BLaER1 (cell line): ENCODE measurements around the gene CATSPERD.

Experiments used
- H3K27ac ChIP-seq: shearing (Covaris generic); formaldehyde crosslinking; 2 replicates; pipeline ENCODE4 v1.8.1; 2022
- H3K27me3 ChIP-seq: shearing (Covaris generic); formaldehyde crosslinking; 2 replicates; pipeline ENCODE4 v1.8.1; 2022
- H3K36me3 ChIP-seq: shearing (Covaris generic); formaldehyde crosslinking; 2 replicates; pipeline ENCODE4 v1.8.1; 2022
- H3K4me1 ChIP-seq: shearing (Covaris generic); formaldehyde crosslinking; 2 replicates; pipeline ENCODE4 v1.8.1; 2022
- H3K4me2 ChIP-seq: shearing (Covaris generic); formaldehyde crosslinking; 2 replicates; pipeline ENCODE4 v1.8.1; 2022
- H3K4me3 ChIP-seq: shearing (Covaris generic); formaldehyde crosslinking; 2 replicates; pipeline ENCODE4 v1.8.1; 2022
- H3K9ac ChIP-seq: shearing (Covaris generic); formaldehyde crosslinking; 2 replicates; pipeline ENCODE4 v1.8.1; 2022
- H3K9me3 ChIP-seq: shearing (Covaris generic); formaldehyde crosslinking; 2 replicates; pipeline ENCODE4 v1.8.1; 2022
- H4K20me1 ChIP-seq: shearing (Covaris generic); formaldehyde crosslinking; 2 replicates; pipeline ENCODE4 v1.8.1; 2022
- Cebpa-rat ChIP-seq: shearing (Covaris generic); IDR thresholded peaks from 2 replicates; pipeline ENCODE4 v1.8.1; 2022

Gene CATSPERD

GRCh38 chr19:5792224-5792623 is 71.8 kb downstream of the CATSPERD start:
- no peak overlapping the region for H3K4me2 ChIP-seq
- no peak overlapping the region for H3K9ac ChIP-seq
- no peaks in the 10 kb centered on the region for H3K9me3 ChIP-seq
- H3K27me3 ChIP-seq, result no peaks in the 10 kb centered on the region
- peaks cover 20% of the 10 kb centered on the region for H4K20me1 ChIP-seq
- H3K27ac ChIP-seq, result no peak overlapping the region
- H3K36me3 ChIP-seq, result peaks cover 31% of the 10 kb centered on the region
- H3K4me1 ChIP-seq, result peaks cover 8% of the 10 kb centered on the region
- no peak overlapping the region for H3K4me3 ChIP-seq
- no peak for TF ChIP-seq Cebpa-rat

GRCh38 chr19:5793188-5793587 is 72.8 kb downstream of the CATSPERD start:
- H3K27ac ChIP-seq, result no peak overlapping the region
- no peak overlapping the region for H3K9ac ChIP-seq
- peaks cover 13% of the 10 kb centered on the region for H3K4me1 ChIP-seq
- no peak overlapping the region for H3K4me3 ChIP-seq
- H3K27me3 ChIP-seq, result no peaks in the 10 kb centered on the region
- no peak for TF ChIP-seq Cebpa-rat
- no peaks in the 10 kb centered on the region for H3K9me3 ChIP-seq
- peaks cover 21% of the 10 kb centered on the region for H3K36me3 ChIP-seq
- peaks cover 11% of the 10 kb centered on the region for H4K20me1 ChIP-seq
- H3K4me2 ChIP-seq, result no peak overlapping the region

DNA sequence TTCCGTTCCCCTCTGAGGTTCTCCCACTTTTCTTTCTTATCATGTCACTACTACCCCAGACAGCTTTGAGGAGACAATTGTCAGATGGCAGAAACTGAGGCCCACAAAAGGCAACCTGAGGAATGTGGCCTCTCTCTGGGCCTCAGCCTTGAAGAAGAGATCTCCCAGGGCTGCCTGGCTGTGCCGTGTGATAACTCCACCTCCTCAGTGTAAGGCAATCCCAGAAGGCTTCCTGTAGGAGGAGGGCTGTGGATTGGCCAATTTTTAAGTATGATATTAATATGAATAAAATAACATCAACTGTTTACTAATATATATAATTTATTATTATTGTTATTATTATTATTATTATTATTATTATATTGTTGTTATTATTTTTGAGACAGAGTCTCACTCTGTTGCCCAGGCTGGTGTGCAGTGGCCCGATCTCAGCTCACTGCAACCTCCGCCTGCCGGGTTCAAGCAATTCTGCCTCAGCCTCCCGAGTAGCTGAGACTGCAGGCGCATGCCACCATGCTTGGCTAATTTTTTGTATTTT is 75.0 kb downstream of the CATSPERD start:
- H3K4me1 ChIP-seq, result peaks cover 28% of the 10 kb centered on the region
- H3K4me3 ChIP-seq, result no peak overlapping the region
- H3K27ac ChIP-seq, result no peak overlapping the region
- no peaks in the 10 kb centered on the region for H3K9me3 ChIP-seq
- H3K36me3 ChIP-seq, result no peaks in the 10 kb centered on the region
- TF ChIP-seq Cebpa-rat, result no peak
- H3K4me2 ChIP-seq, result no peak overlapping the region
- H3K27me3 ChIP-seq, result peaks cover 11% of the 10 kb centered on the region; the same call in 1 of the 2 replicates
- no peak overlapping the region for H3K9ac ChIP-seq
- H4K20me1 ChIP-seq, result no peaks in the 10 kb centered on the region

- Histone ChIP-seq H3K4me2 (peak overlapping the region; percentile 78), H3K9me3 (no peaks in the 10 kb centered on the region), H4K20me1 (no peaks in the 10 kb centered on the region), H3K27me3 (peaks cover 11% of the 10 kb centered on the region; the same call in 1 of the 2 replicates), H3K4me1 (peaks cover 47% of the 10 kb centered on the region), H3K4me3 (no peak overlapping the region), H3K27ac (peak overlapping the region; percentile 44; the same call in 1 of the 2 replicates), H3K36me3 (no peaks in the 10 kb centered on the region), H3K9ac (no peak overlapping the region)
- TF ChIP-seq Cebpa-rat, result no peak
Observed at GRCh38 chr19:5798244-5798643, 77.8 kb downstream of the CATSPERD start.

DNA sequence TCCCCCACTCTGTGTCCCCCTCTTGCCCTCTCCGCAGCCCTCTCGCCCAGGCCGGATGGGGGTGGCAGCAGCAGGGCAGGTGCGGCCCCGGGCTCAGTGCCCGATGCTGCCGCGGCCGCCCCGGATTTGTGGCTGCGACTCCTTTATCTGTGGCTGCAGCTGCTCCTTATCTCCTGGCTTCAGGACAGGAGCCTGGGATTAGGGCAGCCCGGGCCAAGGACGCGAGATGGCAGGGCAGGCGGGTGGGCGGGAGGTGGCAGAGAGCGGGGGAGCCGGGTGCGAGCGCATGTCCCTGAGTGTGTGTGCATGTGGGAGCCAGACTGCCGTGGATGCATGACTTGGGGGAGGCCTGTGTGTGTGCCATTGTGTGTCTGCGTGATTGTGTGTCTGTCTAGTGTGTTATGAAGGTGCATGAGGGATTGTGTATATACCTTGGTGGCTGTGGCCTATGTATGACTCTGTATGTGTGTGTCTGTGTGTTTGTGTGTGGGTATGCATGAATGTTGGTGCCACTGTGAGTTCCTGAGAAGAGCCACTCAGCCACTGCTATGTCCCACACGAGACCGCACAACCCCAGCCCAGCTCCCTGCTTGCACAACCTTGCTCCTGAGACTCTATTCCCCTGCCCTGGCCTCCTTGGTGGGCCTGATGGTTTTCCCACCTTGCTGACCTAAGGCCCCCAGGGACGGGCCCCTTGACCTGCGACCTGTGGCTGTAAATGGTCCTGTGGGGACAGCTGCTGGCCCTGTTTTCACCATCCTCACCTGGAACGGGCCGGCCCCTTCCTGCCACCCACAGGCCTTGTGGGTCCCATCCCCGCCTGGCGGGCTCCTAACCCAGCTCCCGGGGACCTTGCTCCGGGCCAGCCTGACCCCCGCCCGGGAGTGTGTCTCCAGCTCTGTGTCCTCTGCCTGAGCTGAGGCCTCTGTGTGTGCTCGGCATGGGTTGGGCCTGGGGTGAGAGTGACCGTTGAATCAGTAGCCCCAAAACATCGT is 79.1 kb downstream of the CATSPERD start:
- no peak overlapping the region for H3K4me3 ChIP-seq
- peaks cover 57% of the 10 kb centered on the region for H3K4me1 ChIP-seq
- peak overlapping the region; percentile 53 for H3K9ac ChIP-seq
- H3K4me2 ChIP-seq, result peak overlapping the region; percentile 78
- H3K36me3 ChIP-seq, result no peaks in the 10 kb centered on the region
- no peaks in the 10 kb centered on the region for H4K20me1 ChIP-seq
- TF ChIP-seq Cebpa-rat, result no peak
- no peaks in the 10 kb centered on the region for H3K9me3 ChIP-seq
- H3K27me3 ChIP-seq, result peaks cover 15% of the 10 kb centered on the region
- H3K27ac ChIP-seq, result peak overlapping the region; percentile 65; the same call in 1 of the 2 replicates

- Histone ChIP-seq H3K27ac (no peak overlapping the region), H3K9me3 (no peaks in the 10 kb centered on the region), H3K4me1 (peaks cover 62% of the 10 kb centered on the region), H3K4me2 (no peak overlapping the region), H4K20me1 (no peaks in the 10 kb centered on the region), H3K9ac (no peak overlapping the region), H3K36me3 (no peaks in the 10 kb centered on the region), H3K4me3 (no peak overlapping the region), H3K27me3 (peaks cover 25% of the 10 kb centered on the region)
- no peak for TF ChIP-seq Cebpa-rat
Observed at GRCh38 chr19:5800361-5801270, 80.2 kb downstream of the CATSPERD start.

DNA sequence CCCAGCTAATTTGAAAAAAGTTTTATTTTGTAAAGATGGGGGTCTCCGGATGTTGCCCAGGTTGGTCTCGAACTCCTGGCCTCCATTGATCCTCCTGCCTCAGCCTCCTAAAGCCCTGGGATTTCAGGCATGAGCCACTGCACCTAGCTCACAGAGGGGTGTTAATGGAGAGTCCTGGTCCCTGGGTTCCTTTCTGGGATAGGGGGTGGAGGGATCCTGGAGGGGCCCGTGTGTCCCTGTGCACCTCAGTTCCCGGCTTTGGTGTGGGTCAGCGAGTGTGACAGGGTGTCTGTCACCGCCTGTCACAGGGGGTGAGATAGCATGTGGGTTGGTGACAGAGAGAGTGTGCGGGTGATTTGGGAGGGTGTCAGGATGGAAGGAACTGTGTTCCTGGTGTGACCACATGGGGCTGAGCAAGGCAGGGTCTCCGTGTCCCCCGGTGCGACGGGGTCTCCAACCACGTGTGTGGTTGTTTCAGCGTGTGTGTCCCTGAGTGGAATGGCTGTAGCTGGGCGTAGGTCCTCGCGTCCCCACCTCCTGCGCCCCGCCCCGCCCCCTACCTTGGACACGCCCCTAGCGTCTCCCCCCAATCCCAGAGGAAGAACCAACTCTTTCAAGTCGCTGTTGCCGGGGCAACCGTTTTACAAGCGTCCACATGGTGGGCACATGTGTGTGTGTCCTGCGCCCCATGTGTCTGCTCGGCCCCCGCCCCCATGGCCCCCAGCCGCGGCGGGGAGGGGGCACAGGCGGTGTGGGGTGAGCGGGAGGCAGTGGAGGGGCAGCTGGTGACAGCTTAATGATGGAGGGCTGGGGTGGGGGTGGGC is 81.6 kb downstream of the CATSPERD start:
- no peak for TF ChIP-seq Cebpa-rat
- Histone ChIP-seq H3K27ac (no peak overlapping the region), H4K20me1 (no peaks in the 10 kb centered on the region), H3K27me3 (peaks cover 37% of the 10 kb centered on the region), H3K9ac (no peak overlapping the region), H3K36me3 (no peaks in the 10 kb centered on the region), H3K4me2 (peak overlapping the region; percentile 90), H3K4me1 (peaks cover 69% of the 10 kb centered on the region), H3K4me3 (peak overlapping the region; percentile 14; the same call in 1 of the 2 replicates), H3K9me3 (no peaks in the 10 kb centered on the region)

DNA sequence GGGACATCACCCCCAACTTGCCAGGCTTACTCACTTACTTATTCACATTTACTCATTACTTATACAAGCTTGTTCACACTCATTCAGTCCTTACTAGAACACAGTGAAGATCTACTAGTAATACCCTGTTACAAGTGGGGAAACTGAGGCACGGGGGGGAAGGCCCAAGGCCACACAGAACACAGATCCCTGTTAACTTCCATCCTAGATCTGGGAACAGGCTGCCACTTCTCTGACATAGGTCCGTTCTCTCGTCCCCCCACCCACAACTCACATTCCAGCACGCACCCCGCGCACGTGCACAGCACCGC is 83.0 kb downstream of the CATSPERD start:
- no peak overlapping the region for H3K9ac ChIP-seq
- no peak for TF ChIP-seq Cebpa-rat
- H3K4me3 ChIP-seq, result peak overlapping the region; percentile 53
- H3K9me3 ChIP-seq, result no peaks in the 10 kb centered on the region
- H3K27ac ChIP-seq, result no peak overlapping the region
- peak overlapping the region; percentile 90 for H3K4me2 ChIP-seq
- H4K20me1 ChIP-seq, result no peaks in the 10 kb centered on the region
- peaks cover 70% of the 10 kb centered on the region for H3K4me1 ChIP-seq
- no peaks in the 10 kb centered on the region for H3K36me3 ChIP-seq
- peaks cover 37% of the 10 kb centered on the region for H3K27me3 ChIP-seq
